ENCODE measurements around the gene TMEM53.

GRCh38 chr1:44652445-44653106 is 21.7 kb downstream of the TMEM53 start:
- TF ChIP-seq CTCF (IDR thresholded peaks at IDR 0.05; ENCODE audit: low read length), result peak; percentile 96
- no peak for TF ChIP-seq EZH2 (optimal IDR thresholded peaks at IDR 0.05; ENCODE audit: low read depth, low read length)
- no peak for TF ChIP-seq EZH2phosphoT487 (IDR thresholded peaks at IDR 0.05; ENCODE audit: low read length)

Data from MM.1S (cell line).